Endodermal cell (in vitro differentiated cells): ENCODE measurements around the gene LPP. TPM values are rescaled to one million over a fixed set of nuclear protein-coding genes. Genes with fewer than 3 reads are reported as not detected.

ENCODE experiments used
- DNase-seq: peaks from one replicate; pipeline ENCODE4 v3.0.0-alpha.2; 2017
- H3K27ac ChIP-seq: 2 replicates; pipeline ENCODE4 v1.5.1; 2013; ENCODE audit warnings: mild to moderate bottlenecking, low read depth, low read length, moderate library complexity
- H3K27me3 ChIP-seq: 2 replicates; pipeline ENCODE4 v1.6.1; 2013; ENCODE audit warnings: mild to moderate bottlenecking, low read length, moderate library complexity; ENCODE audit not compliant: insufficient read depth, control insufficient read depth, poor library complexity, severe bottlenecking
- H3K36me3 ChIP-seq: 2 replicates; pipeline ENCODE4 v1.7.0; 2013; ENCODE audit warnings: mild to moderate bottlenecking, low read length, moderate library complexity; ENCODE audit not compliant: control insufficient read depth, insufficient read depth
- H3K4me1 ChIP-seq: one replicate; pipeline ENCODE4 v1.7.0; 2013; ENCODE audit warnings: low read length; ENCODE audit not compliant: control insufficient read depth, insufficient read depth
- H3K4me3 ChIP-seq: 2 replicates; pipeline ENCODE4 v1.5.1; 2013; ENCODE audit warnings: mild to moderate bottlenecking, low read length, moderate library complexity
- H3K9ac ChIP-seq: 2 replicates; pipeline ENCODE4 v1.6.1; 2013; ENCODE audit warnings: mild to moderate bottlenecking, low read length, moderate library complexity; ENCODE audit not compliant: poor library complexity, severe bottlenecking; ENCODE audit errors: extremely low read depth
- H3K9me3 ChIP-seq: 2 replicates; pipeline ENCODE4 v1.6.1; 2013; ENCODE audit warnings: mild to moderate bottlenecking, low read length, moderate library complexity; ENCODE audit not compliant: control insufficient read depth
- H3K27ac Mint-ChIP-seq: 2 replicates; pipeline ENCODE4 v1.8.0; 2020; ENCODE audit warnings: mixed read lengths
- H3K27me3 Mint-ChIP-seq: 2 replicates; pipeline ENCODE4 v1.8.0; 2021; ENCODE audit warnings: mild to moderate bottlenecking, mixed read lengths; ENCODE audit not compliant: insufficient read depth
- H3K36me3 Mint-ChIP-seq: 2 replicates; pipeline ENCODE4 v1.8.0; 2020; ENCODE audit warnings: low read depth, mixed read lengths
- H3K4me1 Mint-ChIP-seq: 2 replicates; pipeline ENCODE4 v1.8.0; 2020; ENCODE audit warnings: mixed read lengths
- H3K4me3 Mint-ChIP-seq: 2 replicates; pipeline ENCODE4 v1.8.0; 2020; ENCODE audit warnings: mild to moderate bottlenecking, moderate library complexity, mixed read lengths
- H3K9me3 Mint-ChIP-seq: 2 replicates; pipeline ENCODE4 v1.8.0; 2020; ENCODE audit warnings: mild to moderate bottlenecking, mixed read lengths
- CTCF ChIP-seq: fragments of 200-600 bp; sonication (generic); conservative IDR thresholded peaks from 2 replicates; pipeline ENCODE4 v1.5.0; 2021; ENCODE audit warnings: antibody characterized with exemption, mild to moderate bottlenecking
- WGBS, 2 experiments: methylation state at CpG; one replicate each; pipeline versions ENCODE4 v1.1.5 to v1.1.7; 2013; ENCODE audit warnings: missing lambda C conversion rate in 2 of 2, mixed read lengths in 1 of 2; ENCODE audit not compliant: insufficient coverage in 1 of 2, insufficient read length in 1 of 2; 5-methylcytosine and 5-hydroxymethylcytosine counted together
- total RNA-seq, 2 donors: library from RNA; stranded (reverse); fragmentation: NEBNext Ultra II Directional in 1 of 2; extraction: Animal tissue kit (Norgen Biotek cat#: 25700) in 1 of 2; gene quantifications; 2 replicates in 1 of 2; 3 replicates in 1 of 2; pipeline ENCODE4 v1.2.1, GENCODE V29; 2021

Gene LPP
- total RNA-seq, 2 donors from 2014 or later: 78.0 to 105 TPM

- peaks cover 1% of the 10 kb centered on the region for H3K27me3 Mint-ChIP-seq
- H3K4me1 Mint-ChIP-seq: peaks cover 4% of the 10 kb centered on the region
- 75 to 97% methylated on average over 1 of the region's 1 CpG for WGBS, 2 experiments
Measured at GRCh38 chr3:188840290-188840689, 686.3 kb downstream of the LPP start.

GRCh38 chr3:188841906-188842305, 687.9 kb downstream of the LPP start:
- Histone ChIP-seq H3K9ac (no peak overlapping the region), H3K4me1 (peaks cover 9% of the 10 kb centered on the region), H3K9me3 (no peaks in the 10 kb centered on the region), H3K27ac (no peak overlapping the region), H3K27me3 (no peaks in the 10 kb centered on the region), H3K4me3 (no peak overlapping the region), H3K36me3 (no peaks in the 10 kb centered on the region)
- H3K4me3 Mint-ChIP-seq: no peak overlapping the region
- TF ChIP-seq CTCF: no peak
- DNase-seq: no peak
- H3K27ac Mint-ChIP-seq: no peak overlapping the region
- H3K36me3 Mint-ChIP-seq: peaks cover 7% of the 10 kb centered on the region
- H3K9me3 Mint-ChIP-seq: peaks cover 4% of the 10 kb centered on the region
- 94 to 100% methylated on average over 2 of the region's 3 CpGs for WGBS, 2 experiments
- peaks cover 11% of the 10 kb centered on the region for H3K4me1 Mint-ChIP-seq
- peaks cover 1% of the 10 kb centered on the region for H3K27me3 Mint-ChIP-seq

More at GRCh38 chr3:188840290-188840689, 686.3 kb downstream of the LPP start:
- Mint-ChIP-seq H3K9me3 (peaks cover 4% of the 10 kb centered on the region), H3K27ac (no peak overlapping the region), H3K4me3 (no peak overlapping the region), H3K36me3 (peaks cover 7% of the 10 kb centered on the region)
- no peak for DNase-seq
- H3K9ac ChIP-seq: no peak overlapping the region
- no peaks in the 10 kb centered on the region for H3K9me3 ChIP-seq
- no peak overlapping the region for H3K27ac ChIP-seq
- no peaks in the 10 kb centered on the region for H3K27me3 ChIP-seq
- no peaks in the 10 kb centered on the region for H3K36me3 ChIP-seq
- H3K4me3 ChIP-seq: no peak overlapping the region
- peaks cover 5% of the 10 kb centered on the region for H3K4me1 ChIP-seq
- no peak for TF ChIP-seq CTCF

GRCh38 chr3:188842639-188843038, 688.7 kb downstream of the LPP start:
- H3K27ac Mint-ChIP-seq: no peak overlapping the region

More at GRCh38 chr3:188842639-188843038, 688.7 kb downstream of the LPP start:
- Mint-ChIP-seq H3K36me3 (peaks cover 7% of the 10 kb centered on the region), H3K4me1 (peaks cover 11% of the 10 kb centered on the region), H3K27me3 (peaks cover 1% of the 10 kb centered on the region), H3K4me3 (no peak overlapping the region), H3K9me3 (peaks cover 4% of the 10 kb centered on the region)
- Histone ChIP-seq H3K4me1 (peaks cover 9% of the 10 kb centered on the region), H3K27ac (no peak overlapping the region), H3K9me3 (no peaks in the 10 kb centered on the region), H3K9ac (no peak overlapping the region), H3K27me3 (no peaks in the 10 kb centered on the region), H3K4me3 (no peak overlapping the region), H3K36me3 (no peaks in the 10 kb centered on the region)
- 100% methylated on average over 1 of the region's 1 CpG; no CpG with 5 or more reads in 1 of the 2 experiments for WGBS, 2 experiments
- TF ChIP-seq CTCF: no peak
- no peak for DNase-seq
